Stimulated activated CD8-positive, alpha-beta memory T cell treated with anti-CD3 and anti-CD28 coated beads, Interleukin-7, amount 100 ng/mL, for 1 hour (primary cell): ENCODE results near the gene ASPDH.
"Not testable (repeated sequence)": the region's sequence is repeated elsewhere in the genome, so short reads cannot be mapped to it uniquely, and the experiment has no call there.

Source experiments
- DNase-seq, 2 donors: peaks; one replicate each; pipeline ENCODE4 v3.0.0-alpha.2; 2020; ENCODE audit warnings: low read depth in 2 of 2

Gene ASPDH

DNA sequence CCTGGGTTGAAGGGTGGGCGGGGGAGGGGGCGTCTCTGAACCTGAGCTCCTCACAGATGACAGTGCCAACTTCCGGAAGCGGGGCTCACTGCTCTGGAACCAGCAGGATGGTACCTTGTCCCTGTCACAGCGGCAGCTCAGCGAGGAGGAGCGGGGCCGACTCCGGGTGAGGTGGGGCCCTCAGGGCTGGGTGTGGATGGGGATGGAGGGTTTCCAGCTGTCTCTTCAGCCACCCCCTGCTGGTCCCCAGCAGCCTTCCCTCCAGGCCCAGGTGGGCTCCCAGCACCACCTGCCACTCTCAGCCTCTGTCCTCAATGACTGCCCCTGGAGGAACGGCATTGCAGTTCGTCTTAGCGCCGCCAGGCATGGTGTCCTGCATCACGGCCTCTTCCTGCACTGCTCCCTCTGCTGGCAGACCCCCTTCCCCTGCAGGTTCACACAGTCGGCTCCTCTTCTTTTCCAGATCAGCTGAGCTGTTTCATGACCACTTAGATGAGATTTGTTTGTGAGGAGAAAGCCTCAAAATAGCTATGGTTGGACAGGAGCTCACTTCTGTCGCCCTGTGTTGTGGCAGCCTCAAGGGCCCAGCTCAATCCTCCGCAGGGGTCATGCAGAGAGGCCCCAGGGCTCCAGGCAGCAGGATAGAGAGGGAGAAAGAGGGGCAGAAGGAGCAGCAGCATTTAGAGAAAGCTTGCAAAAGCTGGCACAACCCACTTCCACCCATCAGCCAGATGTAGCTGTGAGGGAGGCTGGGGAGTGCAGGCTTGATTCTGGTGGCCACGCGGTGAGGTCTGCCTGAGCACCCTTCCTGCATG is 34.6 kb downstream of the ASPDH start:
- DNase-seq = no peak

GRCh38 chr19:50477751-50478515 is 35.8 kb downstream of the ASPDH start:
- DNase-seq = no peak

GRCh38 chr19:50476907-50477238 is 36.8 kb downstream of the ASPDH start:
- no peak for DNase-seq

DNA sequence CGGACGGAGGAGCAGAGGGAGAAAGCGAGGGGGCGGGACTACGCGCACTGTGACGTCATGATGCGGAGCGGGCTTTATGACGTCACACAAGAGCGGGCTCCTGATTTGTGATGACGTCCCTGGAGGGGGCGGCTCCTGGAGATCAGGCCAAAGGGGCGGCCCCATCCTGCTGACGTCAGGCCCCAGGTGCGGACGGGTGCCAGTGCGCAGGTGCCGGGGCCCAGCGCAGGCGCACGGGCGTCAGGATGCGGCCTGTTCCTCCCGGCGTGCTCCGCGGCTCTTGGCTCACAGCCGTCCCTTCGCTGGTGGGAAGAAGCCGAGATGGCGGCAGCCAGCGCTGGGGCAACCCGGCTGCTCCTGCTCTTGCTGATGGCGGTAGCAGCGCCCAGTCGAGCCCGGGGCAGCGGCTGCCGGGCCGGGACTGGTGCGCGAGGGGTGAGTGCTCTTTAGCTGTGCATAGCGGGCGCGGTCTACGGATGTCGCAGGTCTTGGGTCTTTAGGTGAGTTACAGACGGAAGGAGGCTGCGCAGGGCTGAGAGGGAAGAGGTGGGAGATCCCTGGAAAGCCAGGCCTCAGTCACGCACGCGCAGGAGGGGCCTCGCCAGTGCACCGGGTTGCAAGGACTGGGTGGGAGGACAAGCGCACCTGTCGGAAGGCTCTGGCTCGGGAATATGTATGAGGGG is 37.3 kb downstream of the ASPDH start, which contains the start of the genes EMC10 and GARIN5A:
Gene EMC10 (plus strand): TSS at position 284 of the 683 bp plus-strand sequence. CDS start 38 bp downstream, at position 322.
Gene GARIN5A (minus strand): TSS at position 625 of the 683 bp plus-strand sequence. CDS start 460 bp downstream, at position 165.
- peak; percentile 80 to 82 for DNase-seq

DNA sequence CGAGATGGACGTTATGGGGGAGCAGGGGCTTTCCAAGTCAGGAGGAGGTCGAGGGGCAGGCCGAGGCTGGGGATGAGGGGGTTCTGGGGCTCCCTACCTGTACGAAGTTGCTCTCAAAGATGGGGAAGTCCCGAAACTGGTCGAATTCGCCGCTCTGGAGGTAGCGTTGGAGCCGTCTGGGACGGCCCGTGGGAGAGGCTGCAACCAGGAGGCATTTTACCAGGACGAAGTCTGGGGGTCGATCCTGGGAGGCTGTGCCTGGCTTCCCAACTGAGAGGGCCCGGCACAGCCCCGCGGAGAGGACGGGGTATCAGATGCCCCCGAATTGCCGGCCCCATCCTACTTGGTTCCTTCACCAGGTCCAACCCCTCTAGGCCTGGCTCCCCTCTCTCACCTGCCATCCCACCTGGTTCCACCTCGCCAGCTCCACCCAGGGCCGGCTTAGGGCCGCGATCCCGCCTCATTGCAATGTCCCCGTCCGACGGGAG is 37.9 kb downstream of the ASPDH start:
- DNase-seq = no peak

DNA sequence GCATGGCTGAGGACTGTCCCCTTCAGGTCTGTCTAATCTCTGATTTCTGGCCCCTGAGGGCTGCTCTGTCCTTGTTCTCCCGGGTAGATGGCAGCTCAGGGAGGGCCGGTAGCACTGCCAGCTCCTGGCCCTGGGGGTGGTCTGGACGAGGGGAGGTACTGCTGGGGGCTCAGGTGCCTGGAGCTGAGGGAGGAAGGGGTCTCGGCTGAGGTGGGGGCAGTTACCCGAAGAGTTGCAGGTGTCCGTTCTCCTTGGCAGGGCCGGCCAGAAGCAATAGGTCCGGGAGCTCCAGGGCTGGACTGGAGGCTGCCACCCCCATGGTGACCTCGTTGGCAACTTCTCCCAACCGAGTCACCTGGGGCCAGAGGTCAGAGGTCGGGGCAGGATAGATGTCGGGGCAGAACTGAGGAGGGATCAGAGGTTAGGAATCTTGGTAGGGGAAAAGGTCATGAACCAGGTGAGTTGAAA is 38.6 kb downstream of the ASPDH start:
- DNase-seq = no peak

- not testable (repeated sequence) for DNase-seq
Observed at GRCh38 chr19:50473336-50473735, 40.4 kb downstream of the ASPDH start.

GRCh38 chr19:50468818-50469217 is 44.9 kb downstream of the ASPDH start:
- no peak for DNase-seq

DNA sequence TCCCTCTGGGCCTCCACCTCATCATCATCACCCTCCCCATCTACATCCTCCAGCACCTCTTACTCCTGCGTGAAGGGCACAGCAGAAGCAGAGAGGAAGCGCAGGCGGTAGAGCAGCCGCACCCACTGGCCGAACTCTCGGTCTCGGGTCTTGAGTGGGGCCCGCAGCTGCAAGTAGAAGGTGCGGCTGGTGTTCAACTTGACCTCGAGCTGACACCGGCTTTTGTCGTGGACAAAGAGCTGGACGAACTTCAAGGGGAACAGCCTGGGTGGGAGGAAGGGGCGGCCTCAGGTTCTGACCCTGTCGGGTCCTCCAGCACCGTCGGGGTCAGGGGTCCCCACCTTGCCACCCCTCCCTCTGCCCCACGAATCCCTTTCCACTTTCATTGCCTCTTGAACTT is 46.1 kb downstream of the ASPDH start:
- no peak for DNase-seq

DNA sequence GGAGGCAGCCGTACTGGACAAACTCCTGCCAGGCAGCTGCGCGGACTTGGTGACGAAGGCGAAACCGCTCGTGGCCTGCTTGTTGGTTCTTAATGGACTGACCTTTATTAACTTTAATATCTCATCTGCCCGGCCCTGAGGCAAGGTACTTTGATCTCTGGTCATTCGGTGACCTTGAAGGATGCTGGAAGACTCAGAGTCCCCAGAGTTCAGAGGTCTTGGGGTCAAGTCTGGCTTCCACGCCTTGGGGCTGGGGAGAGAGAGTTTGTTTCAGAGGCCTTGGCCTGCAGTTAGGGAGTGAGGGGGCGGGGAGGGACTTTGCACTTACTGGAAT is 47.0 kb downstream of the ASPDH start:
- DNase-seq = no peak

DNA sequence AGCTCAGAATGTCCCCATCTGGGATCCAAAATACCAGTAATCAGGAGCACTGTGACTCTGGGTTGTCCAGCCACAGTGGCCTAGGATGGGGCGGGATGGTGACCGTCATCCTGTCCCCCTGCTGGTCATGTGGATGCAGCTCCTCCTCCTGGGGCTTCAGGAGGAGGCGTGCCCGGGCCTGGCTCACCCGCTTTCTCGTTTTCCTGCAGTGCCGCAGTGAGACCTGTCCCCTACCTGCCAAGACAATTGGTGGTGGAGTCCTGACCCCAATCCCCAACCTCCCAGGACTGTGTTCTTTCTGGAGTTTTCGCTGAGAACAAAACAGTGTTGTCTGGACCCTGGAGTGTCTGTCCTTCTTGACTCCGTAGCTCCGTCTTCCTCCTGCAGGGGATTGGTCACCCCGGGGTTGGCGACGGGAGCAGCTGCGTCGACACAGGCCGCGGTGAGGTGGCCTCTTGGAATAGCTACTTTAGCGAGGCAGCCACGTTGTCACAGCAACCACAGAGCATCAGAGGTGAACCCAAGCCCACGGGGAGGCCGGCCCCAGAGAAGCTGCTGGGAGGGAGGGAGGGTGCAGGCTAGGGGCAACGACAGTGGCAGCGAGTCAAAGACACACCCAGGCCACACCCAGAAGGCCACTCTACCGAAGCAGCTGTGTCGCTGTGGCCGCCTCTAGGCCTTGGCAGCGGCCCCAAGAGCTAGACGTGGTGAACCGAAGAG is 47.6 kb downstream of the ASPDH start:
- DNase-seq = no peak

DNA sequence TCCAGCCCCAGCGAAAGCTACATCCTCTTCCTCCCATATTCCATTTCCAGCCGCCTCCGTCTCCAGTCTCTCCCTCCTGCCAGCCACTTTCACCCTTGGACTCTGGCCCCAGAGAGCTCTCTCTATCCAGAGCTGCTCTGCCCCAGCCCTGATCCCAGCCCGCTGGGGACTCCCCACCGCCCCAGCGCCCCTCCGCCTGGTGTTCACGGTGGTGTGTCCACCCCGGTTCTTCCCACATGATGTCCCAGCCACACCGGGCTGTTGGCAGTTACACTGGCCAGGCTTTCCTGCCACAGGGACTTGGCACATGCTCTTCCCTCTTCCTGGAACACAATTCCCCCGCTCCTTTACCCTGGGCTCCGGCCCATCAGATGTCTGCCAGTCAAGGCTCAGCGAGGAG is 48.7 kb downstream of the ASPDH start:
- no peak for DNase-seq

GRCh38 chr19:50464348-50464747 is 49.4 kb downstream of the ASPDH start:
- no peak for DNase-seq

- no peak for DNase-seq
Observed at GRCh38 chr19:50462970-50463369, 50.7 kb downstream of the ASPDH start.
